T-helper 22 cell (primary cell): Measurements from ENCODE around the gene RAB3IP.
"Not testable (repeated sequence)": the region's sequence is repeated elsewhere in the genome, so short reads cannot be mapped to it uniquely, and the experiment has no call there.

ENCODE experiments used
- DNase-seq: peaks from one replicate; pipeline ENCODE4 v3.0.0-alpha.2; 2020; ENCODE audit warnings: low read depth

Gene RAB3IP

DNA sequence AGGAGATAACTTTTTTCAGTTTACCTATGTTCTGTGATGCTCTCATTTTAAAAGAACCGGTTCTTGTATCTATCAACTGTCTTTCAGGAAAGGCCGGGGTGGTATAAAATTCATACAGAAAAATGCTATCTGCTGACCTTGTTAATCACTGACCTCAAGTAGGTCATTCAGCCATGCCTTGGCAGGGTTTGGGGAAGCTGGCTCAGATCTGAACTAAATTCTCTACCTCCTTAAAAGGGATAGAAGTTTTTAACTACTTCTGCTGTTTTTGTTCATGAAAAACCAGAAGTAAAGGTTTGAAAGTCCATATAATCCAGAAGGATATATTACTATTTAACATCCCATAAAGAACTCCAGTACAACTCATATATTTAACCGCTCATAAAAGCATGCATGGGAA is 96.4 kb downstream of the RAB3IP start:
- no peak for DNase-seq

- no peak for DNase-seq
These were observed 97.4 kb downstream of the RAB3IP start for GRCh38 chr12:69836015-69836414.

DNA sequence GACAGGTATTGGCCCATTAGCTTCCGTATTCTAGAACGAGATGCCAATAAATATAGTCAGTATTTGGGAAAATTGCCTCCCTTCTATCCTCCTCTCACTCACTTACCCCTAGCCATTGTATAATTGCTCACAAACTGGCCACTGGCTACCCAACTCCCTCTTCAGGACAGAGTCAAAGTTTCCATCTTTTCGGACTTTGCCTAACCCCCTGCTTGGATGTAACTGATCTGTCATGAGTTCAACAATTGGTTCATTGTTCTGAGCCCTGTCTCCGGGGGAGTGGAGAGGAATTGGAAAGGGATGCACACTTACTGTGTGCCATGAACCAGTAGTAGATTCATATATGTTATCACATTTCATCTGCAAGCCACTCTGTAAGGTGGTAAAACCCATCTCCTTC is 98.5 kb downstream of the RAB3IP start:
- no peak for DNase-seq

DNA sequence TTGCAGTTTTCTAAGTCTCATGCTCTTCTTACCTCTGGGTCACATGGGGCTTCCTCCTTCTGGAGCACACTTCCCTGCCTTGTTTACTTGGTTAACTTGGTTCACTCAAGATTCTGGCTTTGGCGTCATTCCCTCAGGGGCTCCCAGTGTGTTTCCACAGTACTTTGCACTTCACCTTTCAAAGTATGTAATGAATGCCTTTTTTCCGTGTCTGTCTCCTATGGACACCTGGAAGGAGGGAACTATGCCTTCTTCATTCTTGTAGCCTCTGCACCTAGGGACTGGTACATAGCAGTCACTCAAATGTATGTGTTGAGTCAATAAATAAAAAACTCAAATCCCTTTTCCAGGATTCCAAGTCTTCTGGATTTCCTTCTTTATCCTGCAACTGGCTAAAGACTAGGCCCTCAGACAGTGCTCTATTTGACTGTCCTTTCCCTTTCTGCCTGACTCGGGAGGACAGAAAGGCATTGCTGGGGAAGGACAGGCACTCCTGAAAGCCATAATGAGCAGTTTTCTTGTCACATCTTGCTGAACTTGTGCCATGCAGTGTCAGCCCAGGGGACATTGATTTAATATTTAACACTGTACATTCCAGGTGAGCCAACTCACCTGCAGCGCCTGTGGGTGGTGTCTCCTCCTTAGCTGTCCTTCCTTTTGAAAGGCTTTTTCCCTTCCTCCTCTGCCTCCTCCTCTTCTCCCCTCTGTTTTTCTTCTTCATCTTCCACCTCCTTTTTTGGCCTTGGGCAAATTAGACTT is 99.2 kb downstream of the RAB3IP start:
- DNase-seq = no peak

GRCh38 chr12:69840727-69841126 is 102.1 kb downstream of the RAB3IP start:
- no peak for DNase-seq

GRCh38 chr12:69843608-69844007 is 104.9 kb downstream of the RAB3IP start:
- no peak for DNase-seq

GRCh38 chr12:69844416-69844815 is 105.8 kb downstream of the RAB3IP start:
- no peak for DNase-seq

GRCh38 chr12:69844836-69845235 is 106.2 kb downstream of the RAB3IP start:
- DNase-seq = no peak

GRCh38 chr12:69846976-69847375 is 108.3 kb downstream of the RAB3IP start:
- DNase-seq = no peak

DNA sequence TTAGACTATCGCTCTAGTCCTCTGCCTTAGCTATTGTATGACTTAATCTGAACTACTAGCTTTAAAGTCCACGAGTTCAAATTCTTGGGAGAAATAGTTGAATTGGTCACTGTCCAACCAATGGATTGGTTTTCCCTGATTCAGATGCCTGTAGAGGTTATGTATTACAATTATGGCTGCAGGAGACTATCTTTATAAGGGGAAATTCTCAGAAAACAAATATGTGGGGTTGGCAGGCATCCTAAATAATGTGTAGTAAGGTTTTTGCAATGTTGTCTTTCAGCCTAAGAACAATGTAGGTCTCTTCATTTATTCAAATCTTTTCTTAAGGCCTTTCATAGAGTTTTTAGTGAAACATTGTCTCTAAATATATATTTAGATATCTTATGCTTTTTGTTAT is 113.3 kb downstream of the RAB3IP start:
- DNase-seq = no peak

GRCh38 chr12:69853176-69853961 is 114.7 kb downstream of the RAB3IP start:
- DNase-seq = not testable (repeated sequence)

GRCh38 chr12:69866698-69867097 is 128.0 kb downstream of the RAB3IP start:
- no peak for DNase-seq

DNA sequence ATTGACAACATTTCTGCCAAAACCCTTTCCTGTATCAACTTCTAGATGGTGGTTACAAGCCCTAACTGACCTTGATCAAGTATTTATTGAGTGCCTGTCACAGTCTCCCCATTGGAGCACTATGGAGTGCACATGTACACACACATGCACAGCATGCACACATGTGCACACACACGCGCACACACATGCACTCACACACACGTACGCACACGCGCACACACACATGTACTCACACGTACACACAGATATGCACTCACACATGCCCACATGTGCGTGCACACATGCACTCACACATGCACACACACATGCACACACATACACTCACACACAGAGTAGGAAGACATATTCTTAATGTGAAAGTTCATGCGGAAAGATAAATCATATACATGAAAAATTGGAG is 130.0 kb downstream of the RAB3IP start:
- no peak for DNase-seq

- no peak for DNase-seq
These were observed 134.1 kb downstream of the RAB3IP start for GRCh38 chr12:69872804-69873203.
